ENCODE results near the gene PDE4D.
"Not testable (repeated sequence)": the region's sequence is repeated elsewhere in the genome, so short reads cannot be mapped to it uniquely, and the experiment has no call there.

PDE4D gene

DNA sequence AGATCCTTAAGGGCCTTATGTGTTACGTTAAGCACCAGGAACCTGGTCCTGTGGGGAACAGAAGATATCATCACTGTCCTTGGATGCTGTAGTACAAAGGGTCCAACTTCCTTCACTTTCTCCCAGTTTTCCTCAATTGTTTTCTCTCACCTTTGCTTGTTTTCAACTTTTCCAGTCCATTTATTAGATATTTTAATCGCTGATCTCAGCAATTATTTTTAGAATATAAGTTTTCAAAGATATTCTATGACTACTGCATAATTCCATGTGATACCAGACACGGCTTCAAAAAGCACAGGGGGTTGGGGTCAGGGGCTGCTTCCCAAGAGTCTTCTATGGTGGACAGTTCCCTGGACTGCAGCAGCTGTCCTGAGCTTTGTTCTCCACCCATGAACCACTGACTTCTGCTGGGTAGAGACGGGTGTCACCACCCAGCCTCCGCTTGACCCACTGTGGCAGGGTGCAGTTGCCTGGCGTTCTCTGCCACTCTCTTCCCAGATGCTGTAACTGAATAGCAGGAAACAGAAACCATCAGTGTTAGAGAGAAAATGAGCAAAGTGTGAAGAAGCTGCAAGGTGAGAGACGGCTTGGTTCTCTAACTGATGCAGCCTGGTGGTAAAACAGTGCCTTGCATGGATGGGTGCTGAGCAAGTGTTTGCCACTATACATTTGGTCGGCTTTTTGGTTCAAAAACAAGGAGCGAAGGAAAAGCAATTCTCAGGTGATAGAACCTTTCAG is 927.7 kb downstream of the PDE4D start:
- no peak for DNase-seq (ENCODE audit: insufficient read length, low spot score)
- TF ChIP-seq TAF1 (IDR thresholded peaks at IDR 0.05; ENCODE audit: low read depth, low read length) (no peak), SPI1 (IDR thresholded peaks at IDR 0.05; ENCODE audit: low read depth, low read length) (no peak), PAX5 (IDR thresholded peaks at IDR 0.05; ENCODE audit: insufficient read depth, low read length, severe bottlenecking) (no peak), POLR2AphosphoS5 (IDR thresholded peaks at IDR 0.05; ENCODE audit: low read depth, low read length) (no peak), POLR2A (IDR thresholded peaks at IDR 0.05; ENCODE audit: low read depth, low read length) (no peak), POU2F2 (IDR thresholded peaks at IDR 0.05; ENCODE audit: low read depth, low read length) (no peak)
- no peak for FAIRE-seq

DNA sequence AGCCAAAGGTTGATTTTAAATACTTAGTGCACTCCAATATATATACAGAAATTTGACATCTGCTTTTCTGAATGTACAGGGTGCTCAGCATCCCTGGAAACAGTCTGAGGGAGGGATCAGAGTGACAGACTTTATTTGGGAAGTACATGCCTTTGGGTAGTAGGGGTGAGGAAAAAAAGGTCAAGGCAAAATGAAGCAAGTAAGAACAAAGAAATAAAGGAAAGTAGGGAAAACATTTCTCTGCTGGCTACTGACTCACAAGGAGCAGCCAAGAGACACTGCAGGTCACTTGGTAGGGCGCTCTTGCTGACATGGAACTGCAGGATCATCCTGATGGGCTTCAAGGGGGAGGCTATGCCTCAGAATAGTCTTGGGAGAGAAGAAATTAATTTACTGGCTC is 929.7 kb downstream of the PDE4D start:
- no peak for DNase-seq (ENCODE audit: insufficient read length, low spot score)
- FAIRE-seq = no peak
- TF ChIP-seq PAX5 (IDR thresholded peaks at IDR 0.05; ENCODE audit: insufficient read depth, low read length, severe bottlenecking) = no peak
- TF ChIP-seq POLR2AphosphoS5 (IDR thresholded peaks at IDR 0.05; ENCODE audit: low read depth, low read length) = no peak
- TF ChIP-seq SPI1 (IDR thresholded peaks at IDR 0.05; ENCODE audit: low read depth, low read length) = no peak
- TF ChIP-seq POU2F2 (IDR thresholded peaks at IDR 0.05; ENCODE audit: low read depth, low read length) = no peak
- TF ChIP-seq TAF1 (IDR thresholded peaks at IDR 0.05; ENCODE audit: low read depth, low read length) = no peak
- TF ChIP-seq POLR2A (IDR thresholded peaks at IDR 0.05; ENCODE audit: low read depth, low read length) = no peak

DNA sequence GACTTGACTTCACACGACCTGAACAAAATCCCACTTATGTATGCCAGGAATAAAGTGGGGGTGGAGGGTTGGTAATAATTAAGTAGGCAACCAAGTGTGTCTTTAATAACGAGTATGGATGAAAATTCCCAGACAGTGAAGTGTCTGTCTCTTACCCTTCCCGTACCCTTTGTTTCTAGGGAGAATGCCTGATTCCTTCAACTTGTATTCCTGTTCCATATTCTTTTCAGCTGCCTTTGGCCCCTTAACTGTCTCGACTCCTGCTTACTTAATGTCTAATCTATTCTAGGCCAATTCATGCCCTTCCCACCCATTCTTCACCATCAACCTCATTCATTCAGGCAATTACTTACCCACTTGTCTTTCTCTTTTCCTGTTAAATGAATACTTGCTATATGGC is 930.2 kb downstream of the PDE4D start:
- TF ChIP-seq TAF1 (IDR thresholded peaks at IDR 0.05; ENCODE audit: low read depth, low read length) = no peak
- no peak for TF ChIP-seq SPI1 (IDR thresholded peaks at IDR 0.05; ENCODE audit: low read depth, low read length)
- no peak for TF ChIP-seq POU2F2 (IDR thresholded peaks at IDR 0.05; ENCODE audit: low read depth, low read length)
- TF ChIP-seq POLR2A (IDR thresholded peaks at IDR 0.05; ENCODE audit: low read depth, low read length) = no peak
- no peak for TF ChIP-seq POLR2AphosphoS5 (IDR thresholded peaks at IDR 0.05; ENCODE audit: low read depth, low read length)
- no peak for TF ChIP-seq PAX5 (IDR thresholded peaks at IDR 0.05; ENCODE audit: insufficient read depth, low read length, severe bottlenecking)
- DNase-seq (ENCODE audit: insufficient read length, low spot score) (no peak), FAIRE-seq (no peak)

DNA sequence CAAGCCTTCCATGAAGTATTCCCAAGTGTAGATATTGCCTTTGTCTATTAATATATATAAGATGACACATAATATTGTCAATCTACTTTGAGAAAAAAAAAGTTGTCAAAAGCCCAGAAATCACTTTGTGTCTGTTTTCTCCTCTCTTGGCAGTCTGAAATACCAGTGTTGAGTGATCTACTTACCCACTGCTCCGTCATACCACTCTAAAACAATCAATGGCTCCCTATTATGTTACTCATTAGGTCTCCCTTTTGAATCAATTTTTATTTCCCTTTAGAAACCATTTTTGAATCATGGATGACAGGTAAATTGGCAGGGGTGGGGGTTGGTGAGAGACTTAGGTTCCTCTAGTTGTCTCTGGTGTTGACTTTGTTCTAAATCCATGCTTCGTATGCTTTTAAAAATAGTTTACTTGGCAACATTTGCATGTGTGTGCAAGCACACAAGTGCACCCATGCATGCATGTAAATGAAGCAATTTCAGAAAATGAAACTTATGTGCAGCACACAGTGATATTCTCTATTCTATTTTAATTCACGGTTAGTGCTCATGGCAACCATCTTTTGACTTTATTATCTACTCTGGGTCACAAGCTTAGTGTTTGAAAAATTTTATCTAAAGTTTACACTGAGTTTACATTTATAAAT is 931.8 kb downstream of the PDE4D start:
- no peak for DNase-seq (ENCODE audit: insufficient read length, low spot score)
- no peak for FAIRE-seq
- TF ChIP-seq POLR2AphosphoS5 (IDR thresholded peaks at IDR 0.05; ENCODE audit: low read depth, low read length) (no peak), POLR2A (IDR thresholded peaks at IDR 0.05; ENCODE audit: low read depth, low read length) (no peak), SPI1 (IDR thresholded peaks at IDR 0.05; ENCODE audit: low read depth, low read length) (no peak), TAF1 (IDR thresholded peaks at IDR 0.05; ENCODE audit: low read depth, low read length) (no peak), POU2F2 (IDR thresholded peaks at IDR 0.05; ENCODE audit: low read depth, low read length) (no peak), PAX5 (IDR thresholded peaks at IDR 0.05; ENCODE audit: insufficient read depth, low read length, severe bottlenecking) (no peak)

DNA sequence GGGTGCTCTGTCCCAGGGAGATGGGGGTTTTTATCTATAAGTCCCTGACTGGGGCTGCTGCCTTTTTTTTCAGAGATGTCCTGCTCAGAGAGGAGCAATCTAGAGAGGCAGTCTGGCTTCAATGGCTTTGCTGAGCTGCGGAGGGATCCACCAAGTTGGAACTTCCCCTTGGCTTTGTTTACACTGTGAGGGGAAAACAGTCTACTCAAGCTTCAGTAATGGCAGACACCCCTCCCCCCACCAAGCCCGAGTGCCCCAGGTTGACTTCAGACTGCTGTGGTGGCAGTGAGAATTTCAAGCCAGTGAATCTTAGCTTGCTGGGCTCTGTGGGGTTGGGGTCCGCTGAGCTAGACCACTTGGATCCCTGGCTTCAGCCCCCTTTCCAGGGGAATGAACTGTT is 934.8 kb downstream of the PDE4D start:
- FAIRE-seq = no peak
- no peak for TF ChIP-seq POLR2A (IDR thresholded peaks at IDR 0.05; ENCODE audit: low read depth, low read length)
- DNase-seq (ENCODE audit: insufficient read length, low spot score) = no peak

DNA sequence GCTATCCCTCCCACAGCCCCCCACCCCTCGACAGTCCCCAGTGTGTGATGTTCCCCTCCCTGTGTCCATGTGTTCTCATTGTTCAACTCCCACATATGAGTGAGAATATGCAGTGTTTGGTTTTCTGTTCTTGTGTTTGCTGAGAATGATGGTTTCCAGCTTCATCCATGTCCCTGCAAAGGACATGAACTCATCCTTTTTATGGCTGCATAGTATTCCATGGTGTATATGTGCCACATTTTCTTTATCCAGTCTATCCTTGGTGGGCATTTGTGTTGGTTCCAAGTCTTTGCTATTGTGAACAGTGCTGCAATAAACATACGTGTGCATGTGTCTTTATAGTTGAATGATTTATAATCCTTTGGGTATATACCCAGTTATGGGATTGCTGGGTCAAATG is 940.3 kb downstream of the PDE4D start:
- FAIRE-seq; DNase-seq (ENCODE audit: insufficient read length, low spot score): not testable (repeated sequence)

DNA sequence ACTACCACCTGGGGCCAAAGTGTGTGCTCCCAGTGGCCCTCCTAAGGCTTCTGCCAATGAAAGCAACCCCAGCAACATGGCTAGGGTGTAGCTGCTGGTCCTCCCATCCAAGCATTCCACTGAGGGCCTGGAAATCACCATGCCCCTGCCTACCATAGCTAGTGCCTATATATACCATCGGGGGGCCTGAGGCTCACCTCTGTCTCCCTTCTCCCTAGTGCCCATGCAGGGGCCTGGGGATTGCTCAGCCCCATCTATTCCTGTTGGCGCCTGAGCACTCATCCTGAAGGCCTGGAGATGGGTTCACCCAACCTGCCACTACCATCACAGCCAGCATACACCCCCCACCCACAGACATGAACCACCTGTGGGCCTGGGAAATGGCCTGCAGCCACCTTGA is 943.3 kb downstream of the PDE4D start:
- DNase-seq (ENCODE audit: insufficient read length, low spot score) = no peak
- TF ChIP-seq SPI1 (IDR thresholded peaks at IDR 0.05; ENCODE audit: low read depth, low read length) (no peak), POU2F2 (IDR thresholded peaks at IDR 0.05; ENCODE audit: low read depth, low read length) (no peak), PAX5 (IDR thresholded peaks at IDR 0.05; ENCODE audit: insufficient read depth, low read length, severe bottlenecking) (no peak), POLR2AphosphoS5 (IDR thresholded peaks at IDR 0.05; ENCODE audit: low read depth, low read length) (no peak), TAF1 (IDR thresholded peaks at IDR 0.05; ENCODE audit: low read depth, low read length) (no peak), POLR2A (IDR thresholded peaks at IDR 0.05; ENCODE audit: low read depth, low read length) (no peak)
- no peak for FAIRE-seq

DNA sequence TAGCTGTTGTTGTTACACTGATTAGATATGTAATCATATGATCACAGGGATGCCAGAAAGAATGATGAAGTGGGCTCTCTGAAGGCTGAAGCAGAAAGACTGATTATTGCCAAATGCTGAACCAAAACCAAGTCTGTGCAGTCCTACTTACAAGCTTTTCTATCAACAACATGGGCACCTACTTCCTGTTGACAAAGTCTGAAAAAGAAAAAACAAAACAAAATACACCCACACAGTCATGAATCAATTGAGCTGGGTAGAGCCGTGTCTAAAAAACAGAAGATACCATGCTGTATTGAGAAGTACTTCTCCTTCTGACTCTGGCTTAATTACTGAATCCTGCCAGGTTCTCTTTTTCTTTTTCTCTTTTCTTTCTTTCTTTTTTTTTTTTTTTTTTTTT is 947.3 kb downstream of the PDE4D start:
- DNase-seq (ENCODE audit: insufficient read length, low spot score) (no peak), FAIRE-seq (no peak)
- TF ChIP-seq SPI1 (IDR thresholded peaks at IDR 0.05; ENCODE audit: low read depth, low read length) (no peak), POU2F2 (IDR thresholded peaks at IDR 0.05; ENCODE audit: low read depth, low read length) (no peak), POLR2A (IDR thresholded peaks at IDR 0.05; ENCODE audit: low read depth, low read length) (no peak), TAF1 (IDR thresholded peaks at IDR 0.05; ENCODE audit: low read depth, low read length) (no peak), PAX5 (IDR thresholded peaks at IDR 0.05; ENCODE audit: insufficient read depth, low read length, severe bottlenecking) (no peak), POLR2AphosphoS5 (IDR thresholded peaks at IDR 0.05; ENCODE audit: low read depth, low read length) (no peak)

DNA sequence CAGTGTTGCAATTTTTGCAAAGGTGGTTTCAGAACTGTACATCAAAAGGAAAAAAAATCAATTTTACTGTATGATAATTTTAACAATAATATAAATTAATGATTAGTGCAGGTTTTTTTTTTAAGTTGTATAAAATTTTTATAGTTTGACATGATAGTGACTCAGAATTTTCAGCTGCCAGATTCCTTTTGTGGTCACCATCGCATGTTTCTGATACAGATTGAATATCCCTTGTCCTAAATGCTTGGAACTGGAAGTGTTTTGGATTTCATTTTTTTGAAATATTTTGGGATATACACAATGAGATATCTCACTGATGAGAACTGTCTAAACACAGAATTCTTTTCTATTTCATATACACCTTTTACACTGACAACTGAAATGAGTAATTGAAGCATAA is 949.3 kb downstream of the PDE4D start:
- FAIRE-seq (no peak), DNase-seq (ENCODE audit: insufficient read length, low spot score) (no peak)
- TF ChIP-seq TAF1 (IDR thresholded peaks at IDR 0.05; ENCODE audit: low read depth, low read length) (no peak), SPI1 (IDR thresholded peaks at IDR 0.05; ENCODE audit: low read depth, low read length) (no peak), POLR2AphosphoS5 (IDR thresholded peaks at IDR 0.05; ENCODE audit: low read depth, low read length) (no peak), POU2F2 (IDR thresholded peaks at IDR 0.05; ENCODE audit: low read depth, low read length) (no peak), PAX5 (IDR thresholded peaks at IDR 0.05; ENCODE audit: insufficient read depth, low read length, severe bottlenecking) (no peak), POLR2A (IDR thresholded peaks at IDR 0.05; ENCODE audit: low read depth, low read length) (no peak)

DNA sequence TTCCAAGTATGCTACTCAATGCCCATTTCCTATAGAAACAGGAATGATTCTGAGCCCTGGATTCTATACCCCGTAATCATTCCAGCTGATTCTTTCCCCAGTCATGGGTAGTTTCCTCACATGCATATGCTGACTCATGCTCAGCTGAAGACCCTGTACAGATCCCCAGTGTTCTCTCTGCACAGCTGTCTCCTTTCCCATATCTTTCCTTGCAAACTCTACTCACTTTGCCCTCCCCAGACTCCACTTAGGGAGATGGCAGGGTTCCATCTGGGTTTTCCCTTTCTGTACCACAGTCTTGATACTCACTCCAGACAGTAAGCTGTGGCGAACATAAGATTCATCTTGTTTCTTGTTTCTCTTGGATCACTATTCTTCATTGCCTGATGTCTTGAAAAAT is 953.1 kb downstream of the PDE4D start:
- no peak for DNase-seq (ENCODE audit: insufficient read length, low spot score)
- TF ChIP-seq POU2F2 (IDR thresholded peaks at IDR 0.05; ENCODE audit: low read depth, low read length) (no peak), POLR2AphosphoS5 (IDR thresholded peaks at IDR 0.05; ENCODE audit: low read depth, low read length) (no peak), SPI1 (IDR thresholded peaks at IDR 0.05; ENCODE audit: low read depth, low read length) (no peak), PAX5 (IDR thresholded peaks at IDR 0.05; ENCODE audit: insufficient read depth, low read length, severe bottlenecking) (no peak), TAF1 (IDR thresholded peaks at IDR 0.05; ENCODE audit: low read depth, low read length) (no peak), POLR2A (IDR thresholded peaks at IDR 0.05; ENCODE audit: low read depth, low read length) (no peak)

More for the DNA sequence above, 953.1 kb downstream of the PDE4D start:
- no peak for FAIRE-seq
